Measurements from ENCODE around the gene TACC3. TPM values are rescaled to one million over a fixed set of nuclear protein-coding genes. Genes with fewer than 3 reads are reported as not detected.

Gene TACC3
- total RNA-seq, 1 experiment from 2014 or later: 39.6 TPM

- DNase-seq (ENCODE audit: low spot score): no peak
These were observed 1.3 kb downstream of the TACC3 start for GRCh38 chr4:1722551-1723118.

GRCh38 chr4:1723131-1723801 is 1.9 kb downstream of the TACC3 start:
- no peak for DNase-seq (ENCODE audit: low spot score)

GRCh38 chr4:1725521-1725920 is 4.2 kb downstream of the TACC3 start:
- DNase-seq (ENCODE audit: low spot score): no peak

- DNase-seq (ENCODE audit: low spot score): peak; percentile 84
These were observed 5.0 kb downstream of the TACC3 start for GRCh38 chr4:1726146-1726934.

- peak; percentile 99 for DNase-seq (ENCODE audit: low spot score)
These were observed 6.1 kb downstream of the TACC3 start for GRCh38 chr4:1727117-1728031.

GRCh38 chr4:1728061-1728980 is 7.0 kb downstream of the TACC3 start:
- DNase-seq (ENCODE audit: low spot score): no peak

GRCh38 chr4:1730532-1731135 is 9.3 kb downstream of the TACC3 start:
- DNase-seq (ENCODE audit: low spot score): no peak

GRCh38 chr4:1731180-1731579 is 9.9 kb downstream of the TACC3 start:
- peak; percentile 91 for DNase-seq (ENCODE audit: low spot score)

- DNase-seq (ENCODE audit: low spot score): no peak
These were observed 11.6 kb downstream of the TACC3 start for GRCh38 chr4:1732911-1733310.

- DNase-seq (ENCODE audit: low spot score): no peak
These were observed 13.9 kb downstream of the TACC3 start for GRCh38 chr4:1735215-1735614.

GRCh38 chr4:1736812-1737211 is 15.5 kb downstream of the TACC3 start:
- DNase-seq (ENCODE audit: low spot score): no peak

- DNase-seq (ENCODE audit: low spot score): no peak
These were observed 16.3 kb downstream of the TACC3 start for GRCh38 chr4:1737666-1738065.

GRCh38 chr4:1738410-1738809 is 17.1 kb downstream of the TACC3 start:
- DNase-seq (ENCODE audit: low spot score): no peak

- no peak for DNase-seq (ENCODE audit: low spot score)
These were observed 18.0 kb downstream of the TACC3 start for GRCh38 chr4:1739358-1739757.

GRCh38 chr4:1740021-1740545 is 18.8 kb downstream of the TACC3 start:
- DNase-seq (ENCODE audit: low spot score): no peak

GRCh38 chr4:1741208-1741607 is 19.9 kb downstream of the TACC3 start:
- DNase-seq (ENCODE audit: low spot score): no peak

- no peak for DNase-seq (ENCODE audit: low spot score)
These were observed 22.2 kb downstream of the TACC3 start for GRCh38 chr4:1743551-1743950.

GRCh38 chr4:1743975-1744374 is 22.7 kb downstream of the TACC3 start:
- DNase-seq (ENCODE audit: low spot score): no peak

GRCh38 chr4:1744552-1744951 is 23.2 kb downstream of the TACC3 start:
- DNase-seq (ENCODE audit: low spot score): no peak

- no peak for DNase-seq (ENCODE audit: low spot score)
These were observed 23.8 kb downstream of the TACC3 start for GRCh38 chr4:1745165-1745564.
